WTC11 (cell line): ENCODE data around the gene MYBPHL. TPM values are rescaled to one million over a fixed set of nuclear protein-coding genes. Genes with fewer than 3 reads are reported as not detected.

Experiments used
- ATAC-seq: fragments of 200-7000 bp; cut with Tn5 transposase; 2 replicates; pipeline ENCODE4 v1.10.0; 2021; ENCODE audit warnings: mild to moderate bottlenecking, moderate library complexity
- CTCF ChIA-PET: fragments of 300-600 bp; sonication (Branson Sonifier 250); formaldehyde crosslinking; loops from one replicate; lab custom pipeline; 2021; ENCODE audit warnings: antibody characterized with exemption; lab: Charles Lee
- POLR2A ChIA-PET: fragments of 350-600 bp; sonication (Branson Sonifier 250); formaldehyde crosslinking; loops from one replicate; lab custom pipeline; 2021; ENCODE audit warnings: antibody characterized with exemption; lab: Charles Lee
- DNase-seq: peaks from one replicate; pipeline ENCODE4 v3.0.0; 2021; ENCODE audit warnings: low spot score
- H3K27ac Mint-ChIP-seq: 2 replicates; pipeline ENCODE4 v1.8.0; 2021; ENCODE audit warnings: mixed read lengths
- H3K27me3 Mint-ChIP-seq: 2 replicates; pipeline ENCODE4 v1.8.0; 2021; ENCODE audit warnings: low read depth, mild to moderate bottlenecking, moderate library complexity, mixed read lengths
- H3K36me3 Mint-ChIP-seq: 2 replicates; pipeline ENCODE4 v1.8.0; 2021; ENCODE audit warnings: mixed read lengths
- H3K4me1 Mint-ChIP-seq: 2 replicates; pipeline ENCODE4 v1.8.0; 2022; ENCODE audit warnings: mixed read lengths
- H3K4me3 Mint-ChIP-seq: 2 replicates; pipeline ENCODE4 v1.8.0; 2021; ENCODE audit warnings: mild to moderate bottlenecking, moderate library complexity, mixed read lengths
- H3K9me3 Mint-ChIP-seq: 2 replicates; pipeline ENCODE4 v1.8.0; 2021; ENCODE audit warnings: mixed read lengths
- CBFB ChIP-seq: sonication (generic); formaldehyde crosslinking; IDR thresholded peaks from 2 replicates; pipeline ENCODE4 v1.8.1; 2022; ENCODE audit warnings: mild to moderate bottlenecking, low read depth, missing genetic modification reagents
- E2F5 ChIP-seq: sonication (generic); formaldehyde crosslinking; IDR thresholded peaks from 2 replicates; pipeline ENCODE4 v1.8.1; 2022; ENCODE audit warnings: mild to moderate bottlenecking, moderate library complexity, missing genetic modification reagents
- ELF4 ChIP-seq: sonication (generic); formaldehyde crosslinking; IDR thresholded peaks from 2 replicates; pipeline ENCODE4 v1.8.1; 2022; ENCODE audit warnings: low read depth, mild to moderate bottlenecking, moderate library complexity, missing genetic modification reagents
- ETV6 ChIP-seq: sonication (generic); formaldehyde crosslinking; IDR thresholded peaks from 2 replicates; pipeline ENCODE4 v1.8.1; 2022; ENCODE audit warnings: mild to moderate bottlenecking, missing genetic modification reagents
- FOXJ3 ChIP-seq: sonication (generic); formaldehyde crosslinking; IDR thresholded peaks from 2 replicates; pipeline ENCODE4 v1.9.0; 2021; ENCODE audit warnings: missing genetic modification reagents, mild to moderate bottlenecking, borderline replicate concordance
- GTF2I ChIP-seq: fragments of 250-450 bp; sonication (Bioruptor Pico); conservative IDR thresholded peaks from 2 replicates; pipeline ENCODE4 v1.4.0; 2021; ENCODE audit warnings: mild to moderate bottlenecking
- NFYB ChIP-seq: sonication (generic); formaldehyde crosslinking; conservative IDR thresholded peaks from 2 replicates; pipeline ENCODE4 v1.8.0; 2022; ENCODE audit warnings: low read depth, missing genetic modification reagents
- TP53 ChIP-seq: sonication (generic); formaldehyde crosslinking; IDR thresholded peaks from 2 replicates; pipeline ENCODE4 v1.8.1; 2023; ENCODE audit warnings: mild to moderate bottlenecking, missing genetic modification reagents
- USF1 ChIP-seq: sonication (generic); formaldehyde crosslinking; IDR thresholded peaks from 2 replicates; pipeline ENCODE4 v1.8.0; 2022; ENCODE audit warnings: mild to moderate bottlenecking, missing genetic modification reagents
- ZBTB21 ChIP-seq: sonication (generic); formaldehyde crosslinking; IDR thresholded peaks from 2 replicates; pipeline ENCODE4 v1.8.1; 2023; ENCODE audit warnings: mild to moderate bottlenecking, missing genetic modification reagents, borderline replicate concordance
- ZNF396 ChIP-seq: fragments of 250-450 bp; sonication (Bioruptor Pico); IDR thresholded peaks from 2 replicates; pipeline ENCODE4 v1.8.0; 2021; ENCODE audit warnings: mild to moderate bottlenecking, moderate library complexity, borderline replicate concordance
- ZNF512 ChIP-seq: sonication (generic); formaldehyde crosslinking; IDR thresholded peaks from 2 replicates; pipeline ENCODE4 v1.8.1; 2022; ENCODE audit warnings: missing genetic modification reagents, borderline replicate concordance
- total RNA-seq: library from RNA; stranded (reverse); gene quantifications from 3 replicates; pipeline ENCODE4 v1.2.3, GENCODE V29; 2021
- TF ChIP-seq, protein P1 (sequence below): fragments of 250-450 bp; sonication (Bioruptor Pico); IDR thresholded peaks from 2 replicates; pipeline ENCODE4 v1.8.0; 2021; ENCODE audit warnings: mild to moderate bottlenecking
- TF ChIP-seq, protein P2 (sequence below): fragments of 200-600 bp; IDR thresholded peaks from 2 replicates; pipeline ENCODE4 v1.8.0; 2022; ENCODE audit warnings: antibody characterized with exemption
- TF ChIP-seq, protein P3 (sequence below): sonication (generic); formaldehyde crosslinking; IDR thresholded peaks from 2 replicates; pipeline ENCODE4 v1.8.1; 2023; ENCODE audit warnings: mild to moderate bottlenecking, missing genetic modification reagents, moderate library complexity

MYBPHL gene
- total RNA-seq, 1 experiment from 2014 or later: 1.2 TPM

GRCh38 chr1:109258481-109259466 lies 48.0 kb downstream of the MYBPHL start:
- DNase-seq (no peak), ATAC-seq (no peak)
- no peaks in the 10 kb centered on the region for H3K9me3 Mint-ChIP-seq
- ChIA-PET CTCF (interaction anchor here (1.0 to 2.0 kb wide), 7 partner anchors 8 to 274 kb away, joined by 3 to 9 read pairs (median 4); partner anchors contain the start of gene SORT1), POLR2A (interaction anchor here (0.9 kb wide), 1 partner anchor 19 kb away, joined by 3 read pairs; no protein-coding TSS in a partner anchor)
- TF ChIP-seq TP53 (CRISPR knock-in tag): no peak
- no peak for TF ChIP-seq FOXJ3 (CRISPR knock-in tag)
- no peak for TF ChIP-seq ELF4 (CRISPR knock-in tag)
- TF ChIP-seq, protein P1, sequence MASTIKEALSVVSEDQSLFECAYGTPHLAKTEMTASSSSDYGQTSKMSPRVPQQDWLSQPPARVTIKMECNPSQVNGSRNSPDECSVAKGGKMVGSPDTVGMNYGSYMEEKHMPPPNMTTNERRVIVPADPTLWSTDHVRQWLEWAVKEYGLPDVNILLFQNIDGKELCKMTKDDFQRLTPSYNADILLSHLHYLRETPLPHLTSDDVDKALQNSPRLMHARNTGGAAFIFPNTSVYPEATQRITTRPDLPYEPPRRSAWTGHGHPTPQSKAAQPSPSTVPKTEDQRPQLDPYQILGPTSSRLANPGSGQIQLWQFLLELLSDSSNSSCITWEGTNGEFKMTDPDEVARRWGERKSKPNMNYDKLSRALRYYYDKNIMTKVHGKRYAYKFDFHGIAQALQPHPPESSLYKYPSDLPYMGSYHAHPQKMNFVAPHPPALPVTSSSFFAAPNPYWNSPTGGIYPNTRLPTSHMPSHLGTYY: no peak
- TF ChIP-seq ZNF396: no peak
- TF ChIP-seq ZNF512 (CRISPR knock-in tag): no peak
- TF ChIP-seq ETV6: no peak
- no peaks in the 10 kb centered on the region for H3K27me3 Mint-ChIP-seq
- H3K27ac Mint-ChIP-seq: no peak overlapping the region; the same call in 1 of the 2 replicates
- H3K4me1 Mint-ChIP-seq: peaks cover 43% of the 10 kb centered on the region
- no peaks in the 10 kb centered on the region for H3K36me3 Mint-ChIP-seq
- H3K4me3 Mint-ChIP-seq: no peak overlapping the region

GRCh38 chr1:109257682-109258421 lies 49.0 kb downstream of the MYBPHL start:
- DNase-seq (no peak), ATAC-seq (no peak)
- Mint-ChIP-seq H3K27me3 (no peaks in the 10 kb centered on the region), H3K4me1 (peaks cover 43% of the 10 kb centered on the region), H3K4me3 (no peak overlapping the region), H3K36me3 (no peaks in the 10 kb centered on the region), H3K9me3 (no peaks in the 10 kb centered on the region), H3K27ac (no peak overlapping the region)
- TF ChIP-seq ZBTB21 (CRISPR knock-in tag) (no peak), CBFB (CRISPR knock-in tag) (no peak), E2F5 (CRISPR knock-in tag) (no peak), USF1 (CRISPR knock-in tag) (no peak), NFYB (CRISPR knock-in tag) (no peak), GTF2I (CRISPR knock-in tag) (no peak)
- TF ChIP-seq, protein P2, sequence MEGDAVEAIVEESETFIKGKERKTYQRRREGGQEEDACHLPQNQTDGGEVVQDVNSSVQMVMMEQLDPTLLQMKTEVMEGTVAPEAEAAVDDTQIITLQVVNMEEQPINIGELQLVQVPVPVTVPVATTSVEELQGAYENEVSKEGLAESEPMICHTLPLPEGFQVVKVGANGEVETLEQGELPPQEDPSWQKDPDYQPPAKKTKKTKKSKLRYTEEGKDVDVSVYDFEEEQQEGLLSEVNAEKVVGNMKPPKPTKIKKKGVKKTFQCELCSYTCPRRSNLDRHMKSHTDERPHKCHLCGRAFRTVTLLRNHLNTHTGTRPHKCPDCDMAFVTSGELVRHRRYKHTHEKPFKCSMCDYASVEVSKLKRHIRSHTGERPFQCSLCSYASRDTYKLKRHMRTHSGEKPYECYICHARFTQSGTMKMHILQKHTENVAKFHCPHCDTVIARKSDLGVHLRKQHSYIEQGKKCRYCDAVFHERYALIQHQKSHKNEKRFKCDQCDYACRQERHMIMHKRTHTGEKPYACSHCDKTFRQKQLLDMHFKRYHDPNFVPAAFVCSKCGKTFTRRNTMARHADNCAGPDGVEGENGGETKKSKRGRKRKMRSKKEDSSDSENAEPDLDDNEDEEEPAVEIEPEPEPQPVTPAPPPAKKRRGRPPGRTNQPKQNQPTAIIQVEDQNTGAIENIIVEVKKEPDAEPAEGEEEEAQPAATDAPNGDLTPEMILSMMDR: no peak
- TF ChIP-seq, protein P3, sequence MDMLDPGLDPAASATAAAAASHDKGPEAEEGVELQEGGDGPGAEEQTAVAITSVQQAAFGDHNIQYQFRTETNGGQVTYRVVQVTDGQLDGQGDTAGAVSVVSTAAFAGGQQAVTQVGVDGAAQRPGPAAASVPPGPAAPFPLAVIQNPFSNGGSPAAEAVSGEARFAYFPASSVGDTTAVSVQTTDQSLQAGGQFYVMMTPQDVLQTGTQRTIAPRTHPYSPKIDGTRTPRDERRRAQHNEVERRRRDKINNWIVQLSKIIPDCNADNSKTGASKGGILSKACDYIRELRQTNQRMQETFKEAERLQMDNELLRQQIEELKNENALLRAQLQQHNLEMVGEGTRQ: no peak
- ChIA-PET CTCF (interaction anchor here (1.1 to 6.0 kb wide), 3 partner anchors 18 to 64 kb away, joined by 4 to 109 read pairs (median 46); no protein-coding TSS in a partner anchor), POLR2A (no interaction called here)
